ENCODE results near the gene SEC62. TPM values are rescaled to one million over a fixed set of nuclear protein-coding genes. Genes with fewer than 3 reads are reported as not detected.
A peak's percentile ranks its signal among the peaks of the same experiment; 100 is the strongest.

SEC62 gene
- total RNA-seq, 4 donors from 2014 or later: 20.0 to 195 (median 65.2) TPM

GRCh38 chr3:170038434-170039110 lies 72.0 kb downstream of the SEC62 start:
- TF ChIP-seq POLR2A (IDR thresholded peaks at IDR 0.05): no peak
- TF ChIP-seq CTCF (IDR thresholded peaks at IDR 0.05): no peak
- no peaks in the 10 kb centered on the region for H3K4me1 ChIP-seq
- H3K4me3 ChIP-seq: peak overlapping the region; percentile 22 to 43
- intact Hi-C loops (cut with DNase I; ENCODE audit: low total_unique reads): no loop called here
- no peaks in the 10 kb centered on the region for H3K36me3 ChIP-seq
- no peak overlapping the region for H3K27ac ChIP-seq
- H3K9me3 ChIP-seq: no peaks in the 10 kb centered on the region
- DNase-seq: no peak
- H3K27me3 ChIP-seq: peaks cover 3 to 11% of the 10 kb centered on the region in 2 donors

- intact Hi-C loops (cut with DNase I; ENCODE audit: low total_unique reads): no loop called here
- Histone ChIP-seq H3K9me3 (no peaks in the 10 kb centered on the region), H3K4me3 (no peak overlapping the region), H3K27ac (no peak overlapping the region), H3K4me1 (no peaks in the 10 kb centered on the region), H3K27me3 (peaks cover 3 to 11% of the 10 kb centered on the region in 2 donors), H3K36me3 (no peaks in the 10 kb centered on the region)
- TF ChIP-seq CTCF (IDR thresholded peaks at IDR 0.05) (no peak), POLR2A (IDR thresholded peaks at IDR 0.05) (no peak)
- no peak for DNase-seq
Observed at GRCh38 chr3:170040418-170040817, 73.8 kb downstream of the SEC62 start.

GRCh38 chr3:170043506-170043905 lies 76.9 kb downstream of the SEC62 start:
- H3K9me3 ChIP-seq: no peaks in the 10 kb centered on the region
- no peaks in the 10 kb centered on the region for H3K36me3 ChIP-seq
- TF ChIP-seq CTCF (IDR thresholded peaks at IDR 0.05) (no peak), POLR2A (IDR thresholded peaks at IDR 0.05) (no peak)
- intact Hi-C loops (cut with DNase I; ENCODE audit: low total_unique reads): no loop called here
- no peaks in the 10 kb centered on the region for H3K4me1 ChIP-seq
- H3K27me3 ChIP-seq: peaks cover under 1 to 9% of the 10 kb centered on the region in 2 donors
- H3K27ac ChIP-seq: no peak overlapping the region
- H3K4me3 ChIP-seq: no peak overlapping the region
- no peak for DNase-seq

DNA sequence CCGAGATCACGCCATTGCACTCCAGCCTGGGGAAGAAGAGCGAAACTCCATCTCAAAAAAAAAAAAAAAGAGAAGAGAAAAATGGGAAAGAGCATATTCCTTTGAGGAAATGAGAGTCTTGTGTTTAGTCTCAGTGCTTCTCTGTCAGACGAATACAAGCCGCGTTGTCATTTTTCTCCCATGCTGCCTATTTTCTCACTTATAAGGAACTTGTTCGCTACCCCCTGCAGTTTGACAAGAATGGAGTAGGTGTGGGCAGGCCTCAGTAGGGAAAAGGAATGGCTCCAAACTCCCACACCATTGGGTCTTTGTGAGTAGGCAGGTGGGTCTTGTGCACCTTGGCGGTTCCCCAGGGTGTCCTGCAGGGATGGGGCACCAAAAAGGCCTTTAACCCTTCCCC lies 77.7 kb downstream of the SEC62 start:
- Histone ChIP-seq H3K27ac (no peak overlapping the region), H3K27me3 (peaks cover 0 to 1% of the 10 kb centered on the region in 2 donors), H3K4me3 (no peak overlapping the region), H3K4me1 (no peaks in the 10 kb centered on the region), H3K9me3 (no peaks in the 10 kb centered on the region), H3K36me3 (no peaks in the 10 kb centered on the region)
- no peak for DNase-seq
- TF ChIP-seq CTCF (IDR thresholded peaks at IDR 0.05) (no peak), POLR2A (IDR thresholded peaks at IDR 0.05) (no peak)
- intact Hi-C loops (cut with DNase I; ENCODE audit: low total_unique reads): no loop called here

GRCh38 chr3:170044795-170045244 lies 78.2 kb downstream of the SEC62 start:
- Histone ChIP-seq H3K36me3 (no peaks in the 10 kb centered on the region), H3K9me3 (no peaks in the 10 kb centered on the region), H3K27ac (no peak overlapping the region), H3K4me1 (no peaks in the 10 kb centered on the region), H3K27me3 (no peaks in the 10 kb centered on the region), H3K4me3 (no peak overlapping the region)
- intact Hi-C loops (cut with DNase I; ENCODE audit: low total_unique reads): no loop called here
- DNase-seq: no peak
- TF ChIP-seq CTCF (IDR thresholded peaks at IDR 0.05): no peak
- TF ChIP-seq POLR2A (IDR thresholded peaks at IDR 0.05): no peak

All from uterus (tissue), 4 donors.